GM21786 (cell line): Measurements from ENCODE around the gene CCDC85C.
A peak's percentile ranks its signal among the peaks of the same experiment; 100 is the strongest.

Experiments
- ATAC-seq: cut with Tn5 transposase; IDR thresholded peaks from one replicate; pipeline ENCODE4 v1.9.1; 2021; ENCODE audit not compliant: unreplicated experiment

The CCDC85C gene

DNA sequence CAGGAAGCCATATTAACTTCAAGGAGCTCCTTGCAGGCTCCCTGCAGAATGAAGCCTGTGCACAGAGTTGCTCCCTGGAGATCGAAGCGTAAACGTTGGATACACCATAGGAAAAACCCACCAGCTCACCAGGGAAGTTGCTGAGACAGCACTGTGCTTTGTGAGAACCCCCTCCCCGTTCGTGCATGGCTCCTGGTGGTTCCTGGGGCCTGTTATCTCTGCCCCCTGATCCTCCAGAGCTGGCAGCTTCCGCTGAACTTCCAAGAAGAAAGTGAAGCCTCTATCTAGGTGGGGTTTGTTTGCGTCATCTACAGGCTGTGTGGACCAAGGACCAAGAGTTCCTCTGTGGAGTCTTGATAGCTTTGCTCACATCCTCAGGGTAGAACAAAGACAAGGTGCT is 2.4 kb upstream of the CCDC85C start:
- no peak for ATAC-seq

DNA sequence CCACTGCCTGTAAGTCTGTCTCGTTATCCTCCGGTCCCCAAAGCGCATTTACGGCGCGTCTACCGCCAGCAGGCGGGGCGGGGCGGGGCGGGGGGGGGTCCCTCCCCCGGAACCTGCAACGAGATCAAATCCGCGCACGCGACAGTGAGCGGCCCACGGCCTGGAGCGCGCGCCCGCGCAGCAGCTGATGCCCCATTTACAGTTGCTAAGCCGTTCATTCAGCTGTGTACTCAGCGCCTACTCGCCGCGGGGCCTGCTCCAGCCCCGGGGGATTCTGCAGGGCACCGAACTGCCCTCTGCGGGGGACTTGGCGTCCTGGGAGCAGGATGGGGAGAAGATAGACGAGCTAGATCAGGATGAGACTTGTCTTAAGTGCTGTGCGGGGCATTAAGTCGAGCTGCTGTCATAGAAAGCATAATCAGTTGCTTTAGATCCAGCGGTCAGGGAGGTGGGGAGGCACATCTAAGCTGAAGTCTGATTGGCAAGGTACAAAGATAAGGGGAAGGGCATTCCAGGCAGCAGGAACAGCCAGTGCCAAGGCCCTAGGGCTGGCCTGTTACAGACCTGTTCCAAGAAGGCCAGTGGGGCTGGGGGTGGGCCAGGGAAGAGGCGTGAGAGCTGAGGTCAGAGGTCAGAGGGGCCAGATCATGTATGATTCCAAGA is 1.4 kb upstream of the CCDC85C start:
- peak; percentile 22 for ATAC-seq

DNA sequence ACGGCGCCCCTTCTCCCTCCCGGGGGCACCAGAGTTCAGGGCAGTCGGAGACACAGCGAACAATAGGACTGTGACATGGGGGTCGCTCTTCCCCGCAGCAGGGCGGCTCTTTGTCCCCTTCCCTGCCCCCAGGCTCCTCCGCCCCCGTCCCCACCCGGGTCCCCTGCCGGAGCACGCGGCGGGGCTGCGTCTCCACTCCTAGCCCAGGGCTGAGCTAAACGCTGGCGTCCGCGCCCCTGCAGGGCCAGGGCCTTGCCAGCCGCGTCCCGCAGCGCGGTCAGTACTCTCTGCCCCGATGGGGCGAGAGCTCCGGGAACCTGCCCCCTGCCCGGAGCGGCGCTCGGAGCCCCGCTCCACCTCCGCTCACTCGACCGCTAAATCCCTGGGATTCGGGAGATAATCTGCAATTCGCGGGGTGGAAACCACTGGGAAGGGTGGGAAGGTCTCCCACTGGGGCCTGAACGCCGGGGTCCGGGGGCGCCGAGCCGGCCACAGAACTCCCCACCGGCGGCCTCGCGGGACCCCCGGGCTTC is 825 bp upstream of the CCDC85C start:
- ATAC-seq = peak; percentile 24

DNA sequence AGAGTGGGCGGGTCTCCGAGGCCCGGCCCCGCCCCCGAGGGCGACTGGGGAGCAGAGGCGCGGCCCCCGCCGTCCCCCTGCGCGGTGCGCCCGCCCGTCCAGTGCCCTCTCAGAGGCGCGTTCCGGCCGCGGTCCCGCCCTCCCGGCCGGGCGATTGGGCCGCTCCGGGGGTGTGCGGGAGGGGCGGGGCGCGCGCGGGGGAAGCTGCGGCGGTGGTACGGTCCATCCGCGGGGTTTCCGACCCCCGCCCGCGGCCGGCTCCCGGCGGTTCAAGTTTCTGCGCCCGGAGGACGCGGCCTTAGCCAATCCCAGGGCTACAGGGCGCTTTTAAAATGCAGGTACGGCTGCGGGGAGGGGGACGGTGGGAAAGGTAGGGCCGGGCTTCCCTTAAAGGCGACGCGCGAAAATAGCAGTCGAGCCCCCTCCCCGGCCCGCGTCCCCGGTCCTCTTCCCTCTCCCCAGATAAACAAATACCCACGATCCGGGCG is 315 bp upstream of the CCDC85C start:
- peak; percentile 82 for ATAC-seq

DNA sequence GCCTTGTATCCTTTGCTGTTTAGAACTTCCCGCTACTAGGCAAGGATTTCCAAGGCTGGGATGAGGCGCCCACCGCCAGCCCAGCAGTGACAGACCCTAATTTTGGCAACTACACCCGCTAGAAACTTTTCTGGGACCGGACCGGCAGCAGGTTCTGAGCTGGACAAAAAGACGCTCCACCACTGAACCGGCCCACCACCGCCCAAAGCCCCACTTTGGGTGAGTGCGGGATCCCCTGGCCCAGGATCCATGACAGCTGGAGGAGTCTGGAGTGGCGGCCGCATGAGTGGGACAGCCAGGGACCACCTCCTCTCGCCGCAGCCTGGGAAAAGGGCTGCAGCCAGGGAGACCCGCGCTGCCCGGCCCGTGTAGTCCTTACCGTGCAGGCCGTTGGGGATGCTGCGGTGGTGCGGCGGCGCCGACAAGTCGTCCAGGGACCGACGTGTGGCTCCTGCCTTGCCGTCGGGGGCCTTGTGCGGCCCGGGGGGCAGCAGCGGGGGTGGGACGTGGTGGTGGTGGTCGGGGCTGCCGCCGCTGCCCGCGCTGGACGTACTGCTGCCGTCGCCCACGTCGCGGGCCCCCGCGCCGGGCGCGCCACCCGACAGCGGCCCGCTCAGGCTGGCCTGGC is 1.1 kb downstream of the CCDC85C start:
- no peak for ATAC-seq

DNA sequence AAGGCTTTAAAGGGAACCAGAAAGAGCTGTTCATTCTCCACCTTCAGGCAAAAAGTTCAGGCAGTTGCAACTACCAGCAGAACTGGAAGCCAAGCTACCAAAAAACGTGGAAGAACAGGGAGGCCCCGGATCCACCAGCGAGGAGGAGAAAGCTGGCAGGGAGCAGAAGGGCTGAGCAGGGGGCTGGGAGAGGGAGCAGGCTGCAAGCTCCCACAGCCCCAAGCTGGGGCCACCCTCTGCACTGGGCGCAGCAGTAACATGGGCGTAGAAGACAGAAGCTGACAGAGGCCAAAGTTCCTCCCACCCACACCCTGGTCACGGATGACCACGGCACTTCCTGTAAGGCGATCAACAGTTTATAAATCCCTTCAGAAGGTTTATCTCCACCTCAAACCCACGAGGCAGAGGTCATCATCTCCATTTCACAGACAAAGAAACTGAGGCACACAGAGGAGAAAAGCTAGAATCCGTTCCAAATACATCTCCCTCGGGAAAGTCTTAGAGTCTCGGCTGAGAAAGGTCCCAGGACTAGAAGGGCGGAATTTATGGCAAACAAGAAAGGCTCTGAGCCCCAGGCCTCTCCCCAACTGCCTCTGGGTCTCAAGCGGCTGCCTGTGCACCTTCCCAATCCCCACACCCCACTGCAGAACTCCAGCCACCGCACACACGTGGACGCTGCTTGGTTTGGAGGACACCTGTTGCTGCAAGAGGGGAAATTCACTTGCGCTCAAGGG is 1.8 kb downstream of the CCDC85C start:
- no peak for ATAC-seq

DNA sequence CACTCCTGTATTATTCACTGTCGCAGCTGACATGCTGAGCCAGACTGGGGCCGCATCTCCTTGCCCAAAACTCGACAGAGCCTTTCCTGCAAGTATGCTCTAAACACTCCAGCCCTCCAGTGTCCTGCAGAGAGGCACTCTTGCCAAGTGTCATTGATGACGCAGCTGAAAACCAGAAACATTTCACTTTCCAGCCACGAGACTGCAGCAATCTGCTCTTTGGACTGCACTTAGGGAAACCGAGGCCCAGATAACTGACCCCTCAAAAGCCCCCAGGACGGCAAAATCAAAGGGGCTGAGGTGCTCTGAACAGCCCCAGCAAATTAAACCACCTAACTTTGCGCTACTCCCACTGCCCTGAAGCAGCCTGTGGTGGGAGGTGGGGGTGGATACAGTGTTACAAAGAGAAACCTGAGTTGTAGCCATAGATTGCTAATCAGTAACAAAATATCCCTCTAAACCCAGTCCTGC is 2.6 kb downstream of the CCDC85C start:
- no peak for ATAC-seq

DNA sequence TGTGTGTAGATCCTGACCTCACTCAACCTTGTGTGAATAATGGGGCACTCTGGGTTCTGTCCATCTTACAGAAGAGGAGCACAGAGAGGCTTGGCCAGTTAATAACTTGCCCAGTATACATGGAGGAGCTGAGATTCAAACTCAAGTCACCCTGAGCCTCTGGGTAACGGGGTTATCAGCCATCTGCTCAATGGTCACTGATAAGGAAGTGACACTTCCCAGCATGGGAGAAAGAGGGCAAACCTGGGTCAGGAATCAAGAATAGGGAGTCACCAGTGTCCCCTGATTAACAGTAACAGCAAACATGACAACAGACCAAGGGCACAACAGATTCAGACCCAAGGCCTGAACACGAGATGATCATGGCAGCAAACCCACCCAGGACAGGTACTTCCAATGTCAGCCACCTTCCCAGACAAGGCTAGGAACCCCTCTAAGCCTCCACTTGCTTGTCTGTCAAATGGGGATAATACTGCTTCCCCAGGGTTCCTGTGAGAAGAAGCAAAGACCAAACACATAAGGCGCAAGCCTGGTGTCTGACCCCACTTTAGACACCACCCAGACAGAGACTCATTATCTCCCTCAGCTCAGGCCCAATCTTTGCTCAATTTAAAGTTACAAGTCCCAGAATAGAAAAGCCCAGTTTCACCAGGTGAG is 3.6 kb downstream of the CCDC85C start:
- ATAC-seq = no peak

DNA sequence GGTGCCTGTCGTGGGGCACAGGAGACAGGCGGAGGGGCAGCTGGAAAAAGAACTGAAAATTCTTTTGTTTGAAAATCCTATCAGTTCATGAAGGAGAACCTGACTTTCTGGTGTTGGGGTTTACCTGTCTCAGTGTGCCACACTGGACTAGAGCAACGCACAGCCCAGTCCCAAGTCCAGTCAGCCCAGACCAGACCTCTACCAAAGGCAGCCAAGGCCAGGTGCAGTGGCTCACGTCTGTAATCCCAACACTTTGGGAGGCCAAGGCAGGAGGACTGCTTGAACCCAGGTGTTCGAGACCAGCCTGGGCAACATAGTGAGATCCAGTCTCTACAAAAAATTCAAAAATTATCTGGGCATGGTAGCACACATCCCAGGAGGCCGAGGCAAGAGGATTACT is 4.6 kb downstream of the CCDC85C start:
- ATAC-seq = no peak

DNA sequence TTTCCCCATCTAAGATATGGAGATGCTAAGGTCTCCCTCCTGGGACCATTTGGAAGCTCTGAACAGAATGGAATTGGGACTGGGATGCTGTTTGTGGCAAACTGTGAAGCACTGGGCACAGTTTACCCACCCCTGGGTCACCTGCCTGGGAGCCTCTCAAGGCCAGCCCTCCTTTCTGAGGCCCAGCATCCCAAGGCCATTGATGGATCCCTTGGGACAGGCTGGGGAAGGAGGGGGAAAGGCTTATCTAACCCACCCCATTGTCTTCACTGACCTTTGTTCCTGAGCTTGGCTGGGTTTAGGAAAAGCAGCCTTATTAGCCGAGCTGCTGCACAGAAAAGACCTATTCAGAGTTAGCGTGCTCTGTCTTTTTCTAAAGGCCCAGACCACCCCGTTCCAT is 5.2 kb downstream of the CCDC85C start:
- ATAC-seq = no peak

DNA sequence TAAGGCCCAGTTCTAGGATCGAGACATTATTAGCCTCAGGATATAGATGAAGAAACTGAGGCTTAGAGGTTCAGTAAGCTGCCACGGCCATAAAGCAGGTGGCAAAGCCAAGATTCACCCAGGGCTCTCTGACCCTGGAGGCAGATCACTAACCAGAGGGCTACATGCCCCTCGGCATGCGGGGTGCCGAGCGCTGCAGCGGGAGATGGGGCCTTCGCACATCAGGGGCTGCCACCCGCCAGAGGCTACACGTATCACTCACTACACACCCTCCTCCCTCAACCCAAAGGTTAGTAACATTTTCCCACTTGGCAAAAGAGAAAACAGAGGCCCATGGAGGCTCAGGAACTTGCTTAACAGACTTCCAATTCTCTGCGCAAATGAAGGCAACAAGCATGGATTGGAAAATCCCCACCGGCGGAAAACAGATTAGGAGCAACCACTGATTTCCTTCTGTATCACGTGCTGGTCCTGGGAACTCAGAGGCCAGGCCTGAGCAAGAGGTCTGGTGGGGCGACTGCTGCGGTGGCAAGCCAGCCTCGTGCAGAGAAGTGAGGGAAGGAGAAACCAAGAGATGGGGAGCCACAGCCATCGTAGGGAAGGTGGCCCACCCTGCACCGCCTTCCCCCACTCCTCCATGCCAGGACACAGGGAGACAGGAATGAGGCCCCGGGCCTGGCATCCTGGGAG is 6.0 kb downstream of the CCDC85C start:
- no peak for ATAC-seq

DNA sequence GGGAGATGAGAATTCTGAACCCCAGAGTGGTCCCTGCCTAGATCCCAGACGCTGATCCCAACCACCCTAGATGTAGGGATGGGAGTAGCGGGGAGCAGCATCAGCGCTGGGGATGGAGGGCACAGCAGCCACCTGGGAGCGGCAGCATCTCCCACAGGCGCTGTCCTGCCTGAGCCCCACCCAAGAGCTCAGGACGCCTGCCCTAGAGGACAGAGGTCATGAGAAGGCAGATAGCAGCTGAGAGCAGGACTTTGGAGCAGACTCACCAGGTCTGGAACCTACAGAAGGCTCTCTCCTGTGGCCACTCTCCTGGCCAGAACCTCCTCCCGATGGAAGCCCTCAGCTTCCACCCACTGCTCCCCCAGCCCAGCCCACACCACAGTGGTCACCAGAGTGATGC is 7.2 kb downstream of the CCDC85C start:
- no peak for ATAC-seq

DNA sequence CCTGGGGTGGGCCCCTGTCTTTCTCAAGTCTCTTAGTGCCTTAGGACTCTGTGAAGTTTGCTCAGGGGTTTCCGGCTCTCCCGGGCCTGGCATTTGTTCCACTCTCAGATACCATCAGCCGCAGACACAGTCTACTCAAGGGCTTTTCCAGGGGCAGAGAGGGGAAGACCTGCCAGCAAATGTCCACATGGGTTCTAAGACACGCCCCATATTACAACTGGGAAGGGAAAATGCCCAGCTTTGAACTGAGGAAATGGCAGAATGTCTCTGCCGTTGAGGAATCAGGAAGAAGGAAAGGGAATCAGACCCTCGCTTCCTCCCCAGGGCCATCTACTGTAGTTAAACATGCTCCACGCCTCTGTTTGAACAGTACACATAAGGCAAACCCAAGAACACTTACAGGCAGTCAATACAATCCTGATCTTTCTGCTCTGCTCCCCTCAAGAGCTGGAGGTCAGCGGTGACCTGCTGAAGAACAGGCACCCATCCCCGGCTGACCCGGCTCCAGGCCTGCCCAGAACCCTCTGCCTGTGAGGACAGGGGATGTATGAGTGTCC is 7.9 kb downstream of the CCDC85C start:
- no peak for ATAC-seq

DNA sequence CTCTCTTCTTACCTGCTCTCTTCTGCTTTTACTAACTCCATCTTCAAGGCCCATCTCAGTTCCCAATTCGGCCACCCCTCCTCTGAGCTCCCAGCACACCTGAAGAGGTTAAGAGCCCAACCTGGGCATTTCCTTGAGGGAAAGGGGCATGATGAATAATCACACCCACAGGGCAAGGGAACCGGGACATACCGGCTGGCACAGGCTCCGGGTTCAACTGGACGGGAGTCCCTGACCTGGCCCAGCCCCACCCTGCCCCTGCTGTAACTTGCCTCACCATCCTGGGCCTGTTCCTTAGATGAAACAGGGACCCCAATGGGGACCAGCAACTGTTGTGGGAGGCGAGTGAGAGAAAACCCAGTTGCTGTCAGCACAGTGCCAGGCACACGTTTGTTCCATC is 8.5 kb downstream of the CCDC85C start:
- no peak for ATAC-seq

DNA sequence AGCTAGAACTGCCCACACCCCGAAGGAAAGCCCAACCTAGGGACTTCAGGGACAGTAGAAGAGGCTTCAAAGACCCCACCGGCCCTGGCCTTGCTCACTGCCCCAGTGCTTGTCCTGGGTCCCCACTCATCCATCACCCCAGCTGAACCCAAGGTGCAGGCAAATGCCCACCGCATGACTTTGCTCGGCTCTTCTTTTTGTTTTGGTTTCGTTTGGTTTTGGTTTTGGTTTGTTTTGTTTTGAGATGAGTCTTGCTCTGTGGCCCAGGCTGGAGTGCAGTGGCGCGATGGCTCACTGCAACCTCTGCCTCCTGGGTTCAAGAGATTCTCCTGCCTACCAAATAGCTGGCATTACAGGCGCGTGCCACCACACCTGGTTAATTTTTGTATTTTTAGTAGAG is 9.0 kb downstream of the CCDC85C start:
- peak; percentile 97 for ATAC-seq

DNA sequence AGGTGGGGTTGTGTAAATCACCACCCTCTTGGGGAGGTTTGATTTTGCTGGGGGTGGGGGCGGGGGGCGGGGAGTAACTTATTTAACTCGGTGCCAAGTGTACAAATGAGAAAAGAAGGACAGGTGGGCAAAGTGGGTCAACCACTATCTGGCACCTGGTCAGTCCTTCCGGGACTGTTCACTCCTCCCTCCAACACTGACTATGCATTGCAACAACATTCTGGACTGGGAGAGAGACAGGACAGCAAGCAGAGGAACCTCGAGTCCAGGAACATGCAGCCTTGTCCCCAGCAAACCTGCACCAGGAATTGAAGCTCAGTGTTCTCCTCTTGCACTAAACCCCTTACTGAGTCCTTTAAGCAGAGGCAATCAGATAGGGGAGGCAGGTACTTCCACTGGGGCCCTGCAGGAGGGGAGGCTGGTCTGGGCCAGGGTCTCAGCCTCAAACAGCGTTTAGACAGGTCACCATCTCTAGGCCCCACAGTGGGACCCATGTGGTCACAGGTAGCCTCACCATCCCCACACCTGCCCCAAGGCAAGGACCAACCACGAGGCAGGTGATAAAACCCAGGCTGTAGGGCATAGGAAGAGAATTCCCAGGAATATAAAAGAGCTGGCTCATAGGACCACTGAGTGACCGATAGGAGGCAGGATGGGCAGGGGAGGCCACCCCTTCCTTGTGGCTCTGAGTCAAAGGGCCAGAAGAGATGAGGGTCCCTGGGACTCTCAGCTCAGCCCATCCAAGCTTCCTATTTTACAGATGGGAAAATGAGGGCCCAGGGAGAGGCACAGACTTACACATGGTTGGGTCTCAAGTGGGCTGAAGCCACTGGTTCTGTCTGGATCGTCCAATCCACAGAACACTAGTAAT is 9.8 kb downstream of the CCDC85C start:
- ATAC-seq = no peak

DNA sequence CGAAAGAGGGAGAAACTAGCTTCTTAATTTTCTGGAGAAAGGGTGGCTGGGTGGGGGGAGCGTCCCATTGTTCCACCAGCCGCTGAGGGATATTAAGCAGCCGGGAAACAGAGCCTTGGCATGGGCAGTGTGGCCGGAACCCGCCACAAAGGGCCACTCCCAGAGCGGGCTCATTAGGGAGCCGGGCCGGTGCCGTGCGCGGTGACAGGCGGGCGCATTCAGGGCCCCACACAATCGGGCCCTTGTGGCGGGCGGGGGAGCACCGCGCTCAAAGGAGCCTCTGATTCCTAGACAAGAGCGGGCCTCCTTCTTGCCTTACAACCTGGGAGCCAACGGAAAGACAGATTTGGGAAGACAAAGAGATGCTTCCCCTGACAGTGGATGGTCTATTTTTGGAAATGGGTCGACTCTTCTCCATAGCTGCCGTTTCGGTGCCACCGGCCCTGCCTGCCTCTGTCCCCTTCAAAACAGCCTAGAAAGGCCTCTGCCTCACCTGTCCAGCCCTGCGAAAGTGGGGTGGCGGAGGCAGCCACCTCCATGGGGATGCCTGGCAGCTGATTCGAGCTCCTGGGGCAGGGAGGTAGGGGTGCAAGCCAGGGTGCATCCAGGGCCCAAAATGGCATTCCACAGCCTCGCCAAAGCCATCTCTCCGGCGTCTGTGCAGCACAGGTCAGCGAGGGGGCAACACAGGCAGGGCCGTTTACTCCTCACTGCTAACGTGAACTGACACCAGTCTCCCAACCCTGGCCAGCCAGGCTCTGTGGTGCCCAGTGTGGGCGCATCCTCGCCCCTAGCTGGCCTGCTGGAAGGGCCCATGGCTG is 10.9 kb downstream of the CCDC85C start:
- ATAC-seq = no peak

DNA sequence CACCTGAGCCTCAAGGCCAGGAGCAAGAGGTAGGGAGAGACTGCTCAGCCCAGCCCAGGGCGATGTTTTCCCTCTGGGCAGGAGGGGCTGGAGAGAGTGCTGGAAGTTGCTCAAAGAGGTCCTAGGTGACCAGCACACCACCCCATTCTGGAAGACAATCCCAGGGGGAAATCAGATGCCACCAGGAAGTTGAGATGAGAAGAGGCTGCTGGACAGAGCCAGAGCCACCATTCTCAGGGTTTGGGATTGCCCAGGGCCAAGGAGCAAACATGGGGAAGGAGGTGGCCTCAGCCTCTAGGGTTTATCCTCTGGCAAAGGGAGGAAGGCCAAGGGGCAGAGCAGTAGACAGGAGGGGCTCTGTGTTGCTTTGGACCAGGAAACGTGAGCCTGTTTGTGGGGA is 11.6 kb downstream of the CCDC85C start:
- ATAC-seq = no peak
